Neural progenitor cell (in vitro differentiated cells): ENCODE data around the gene ZDHHC14.

Experiments
- EZH2 ChIP-seq: fragments of 200-600 bp; sonication (generic); IDR thresholded peaks from 2 replicates; pipeline ENCODE4 v1.6.1; 2017; ENCODE audit warnings: antibody characterized with exemption, mild to moderate bottlenecking, moderate library complexity
- TF ChIP-seq, protein P1 (sequence below): fragments of 200-600 bp; sonication (generic); IDR thresholded peaks from 2 replicates; pipeline ENCODE4 v1.5.1; 2017; ENCODE audit warnings: antibody characterized with exemption, mild to moderate bottlenecking

DNA sequence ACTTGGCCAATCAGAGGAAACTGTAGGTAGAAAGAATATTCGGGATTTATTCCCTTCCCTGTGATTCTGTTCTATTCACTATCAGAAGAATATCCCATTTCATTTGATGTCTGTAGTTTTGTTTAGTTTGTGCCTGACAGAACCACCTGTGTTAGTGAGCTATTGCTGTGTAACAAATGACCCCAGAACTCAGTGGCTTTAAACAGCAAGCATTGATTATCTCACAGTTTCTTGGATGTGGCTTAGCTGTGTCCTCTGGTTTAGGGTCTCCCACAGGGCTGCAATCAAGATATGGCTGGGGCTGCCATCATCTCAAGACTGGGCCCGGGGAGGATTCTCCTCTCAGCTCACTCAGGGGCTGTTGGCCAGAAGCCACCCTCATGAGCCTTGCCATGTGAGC is 143.7 kb downstream of the ZDHHC14 start:
- TF ChIP-seq, protein P1, sequence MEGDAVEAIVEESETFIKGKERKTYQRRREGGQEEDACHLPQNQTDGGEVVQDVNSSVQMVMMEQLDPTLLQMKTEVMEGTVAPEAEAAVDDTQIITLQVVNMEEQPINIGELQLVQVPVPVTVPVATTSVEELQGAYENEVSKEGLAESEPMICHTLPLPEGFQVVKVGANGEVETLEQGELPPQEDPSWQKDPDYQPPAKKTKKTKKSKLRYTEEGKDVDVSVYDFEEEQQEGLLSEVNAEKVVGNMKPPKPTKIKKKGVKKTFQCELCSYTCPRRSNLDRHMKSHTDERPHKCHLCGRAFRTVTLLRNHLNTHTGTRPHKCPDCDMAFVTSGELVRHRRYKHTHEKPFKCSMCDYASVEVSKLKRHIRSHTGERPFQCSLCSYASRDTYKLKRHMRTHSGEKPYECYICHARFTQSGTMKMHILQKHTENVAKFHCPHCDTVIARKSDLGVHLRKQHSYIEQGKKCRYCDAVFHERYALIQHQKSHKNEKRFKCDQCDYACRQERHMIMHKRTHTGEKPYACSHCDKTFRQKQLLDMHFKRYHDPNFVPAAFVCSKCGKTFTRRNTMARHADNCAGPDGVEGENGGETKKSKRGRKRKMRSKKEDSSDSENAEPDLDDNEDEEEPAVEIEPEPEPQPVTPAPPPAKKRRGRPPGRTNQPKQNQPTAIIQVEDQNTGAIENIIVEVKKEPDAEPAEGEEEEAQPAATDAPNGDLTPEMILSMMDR = no peak
- no peak for TF ChIP-seq EZH2
